ENCODE measurements around the gene STAG1. TPM values are rescaled to one million over a fixed set of nuclear protein-coding genes. Genes with fewer than 3 reads are reported as not detected.

Gene STAG1
- total RNA-seq, 2 experiments from 2014 or later: 42.9 to 44.6 TPM

- no peak overlapping the region for H3K27ac Mint-ChIP-seq
- H3K27me3 Mint-ChIP-seq: no peaks in the 10 kb centered on the region
- no peaks in the 10 kb centered on the region for H3K9me3 Mint-ChIP-seq
- H3K4me1 Mint-ChIP-seq: no peaks in the 10 kb centered on the region
- peaks cover 28% of the 10 kb centered on the region for H3K36me3 Mint-ChIP-seq
- DNase-seq: no peak
- no peak overlapping the region for H3K4me3 Mint-ChIP-seq
Observed at GRCh38 chr3:136291302-136291701, 460.9 kb downstream of the STAG1 start.

Other genes with a start within 250 kb of the STAG1 start
- 1 to 10 TPM; 1.9 to 2.3 TPM for gene SLC35G2, start 66.7 kb upstream of the STAG1 start, total RNA-seq
- 10 to 100 TPM; 25.5 to 27.7 TPM for gene NCK1, start 109.8 kb upstream of the STAG1 start, total RNA-seq
- 1 to 10 TPM; 1.1 to 2.0 TPM for gene IL20RB, start 205.6 kb upstream of the STAG1 start, total RNA-seq